Activated CD8-positive, alpha-beta memory T cell treated with anti-CD3 and anti-CD28 coated beads for 4 hours (primary cell): ENCODE measurements around the gene GRIP1.
"Not testable (repeated sequence)": the region's sequence is repeated elsewhere in the genome, so short reads cannot be mapped to it uniquely, and the experiment has no call there.

Experiments
- DNase-seq, 2 donors: peaks; one replicate each; pipeline ENCODE4 v3.0.0-alpha.2; 2020; ENCODE audit warnings: low read depth in 2 of 2

GRIP1 gene

DNA sequence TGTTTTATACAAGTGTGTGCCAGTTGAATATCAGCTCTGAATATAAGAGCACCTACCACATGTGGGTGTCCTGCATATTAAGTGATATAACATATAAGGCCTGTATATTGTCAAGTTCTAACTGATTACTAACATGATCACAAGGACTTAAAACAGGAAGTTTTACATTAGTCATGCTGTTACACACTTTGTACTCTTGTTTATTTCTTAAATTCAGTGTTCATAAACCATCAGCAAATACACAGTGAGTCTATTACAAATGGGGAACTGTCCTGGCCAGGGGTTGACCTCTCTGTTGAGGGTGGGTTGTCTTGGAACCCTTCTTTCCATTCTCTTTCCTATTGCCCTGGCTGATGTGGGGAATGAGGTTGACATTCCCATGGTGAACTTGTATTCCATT is 357.4 kb downstream of the GRIP1 start:
- DNase-seq, result no peak

DNA sequence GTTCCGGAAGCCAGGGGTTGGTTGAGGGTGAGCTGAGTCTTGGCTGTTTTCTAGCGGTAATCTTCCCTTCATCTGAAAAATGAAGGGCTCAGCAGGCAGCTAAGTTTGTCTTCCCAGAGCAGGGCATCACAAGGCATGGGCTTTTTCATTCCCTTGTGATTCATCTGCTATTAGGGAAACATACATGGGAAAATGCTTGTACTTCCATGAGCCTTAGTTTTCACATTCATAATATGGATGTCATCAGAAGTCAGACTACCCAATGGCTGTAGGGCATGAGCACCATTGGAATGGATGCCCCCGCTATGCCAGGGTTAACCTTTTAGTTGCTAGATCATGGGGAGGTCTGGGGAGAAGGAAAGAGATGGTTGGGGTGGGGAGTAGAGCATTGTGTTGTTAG is 357.9 kb downstream of the GRIP1 start:
- no peak for DNase-seq

DNA sequence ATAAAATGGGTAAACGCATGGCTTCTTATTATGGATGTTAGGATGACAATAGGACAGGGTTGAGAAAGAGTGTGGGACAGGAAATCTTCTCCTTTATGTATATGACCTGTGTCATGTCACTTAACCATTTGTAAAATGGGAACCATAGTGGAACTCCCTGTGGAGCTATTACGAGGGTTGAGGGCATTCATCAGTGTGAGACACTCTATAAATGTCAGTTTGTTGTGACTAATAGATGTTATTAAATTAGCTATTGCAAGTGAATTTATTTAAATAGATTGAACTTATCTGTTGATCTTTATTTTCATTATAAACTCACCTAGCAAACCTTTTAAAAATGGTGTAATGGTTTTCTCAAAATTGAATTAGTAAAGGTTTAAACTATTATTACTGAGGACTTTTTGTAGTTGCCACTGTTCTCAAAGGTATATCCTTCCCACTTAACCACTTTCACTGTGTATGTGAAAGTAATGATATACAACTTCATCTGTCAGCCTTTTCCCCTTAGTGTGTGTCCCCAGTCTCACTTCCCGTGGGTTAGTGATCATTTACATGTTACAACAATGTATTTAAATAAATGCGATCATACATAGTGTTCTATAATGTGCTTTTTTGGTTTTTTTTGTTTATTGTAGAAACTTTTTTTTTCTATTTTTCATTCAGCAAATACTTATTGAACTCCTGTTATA is 359.5 kb downstream of the GRIP1 start:
- DNase-seq, result no peak

DNA sequence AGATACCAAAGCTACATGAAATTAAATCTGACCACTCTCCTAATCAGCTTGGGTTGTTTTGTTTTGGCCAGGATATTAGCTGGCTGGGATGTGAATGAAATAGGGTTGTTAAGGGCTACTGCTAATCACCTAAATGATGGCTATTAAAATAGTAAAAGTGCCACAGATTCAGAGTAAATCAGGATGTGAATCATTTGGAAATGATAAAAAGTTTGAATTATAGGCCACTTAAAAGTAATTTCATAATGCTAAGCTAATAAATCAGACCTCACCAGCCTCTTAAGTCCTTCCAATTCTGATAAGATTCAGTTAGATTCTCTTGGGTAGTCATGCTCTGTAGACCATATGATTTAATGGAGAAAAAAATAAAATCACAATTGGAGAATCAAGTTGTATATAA is 364.6 kb downstream of the GRIP1 start:
- no peak for DNase-seq

DNA sequence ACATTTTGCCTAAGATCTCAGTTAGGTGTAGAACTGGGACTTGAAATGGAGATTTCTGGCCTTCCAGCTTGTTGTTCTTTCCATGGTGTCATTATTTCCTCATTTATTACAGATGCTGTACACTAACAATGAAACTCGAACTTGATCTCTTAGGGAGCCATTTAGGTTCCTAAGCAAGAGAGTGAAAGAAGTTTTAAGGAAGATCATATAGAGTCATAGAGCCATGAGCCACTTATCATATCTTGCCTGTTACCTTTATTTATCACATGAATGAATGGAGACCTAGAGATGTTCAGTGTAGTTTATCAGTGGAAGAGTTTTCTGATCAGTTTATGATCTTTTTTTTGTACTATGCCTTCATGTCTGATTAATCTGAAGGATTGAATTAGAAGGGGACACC is 366.7 kb downstream of the GRIP1 start:
- DNase-seq, result no peak

DNA sequence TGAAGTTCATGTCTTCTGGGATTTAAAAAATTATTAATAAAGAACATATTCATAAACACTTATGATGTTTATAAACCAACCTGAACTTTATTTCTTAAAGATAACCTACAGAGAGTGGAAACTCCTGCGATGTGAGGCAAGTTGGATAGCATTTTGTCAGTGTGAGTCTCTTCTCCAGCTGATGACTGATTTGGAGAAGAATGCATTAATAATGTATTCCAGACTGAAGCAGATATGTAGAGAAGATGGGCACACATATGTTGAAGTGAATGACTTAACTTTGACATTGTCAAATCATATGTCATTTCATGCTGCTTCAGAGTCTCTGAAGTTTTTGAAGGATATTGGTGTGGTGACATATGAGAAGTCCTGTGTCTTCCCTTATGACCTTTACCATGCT is 369.3 kb downstream of the GRIP1 start:
- DNase-seq, result no peak

DNA sequence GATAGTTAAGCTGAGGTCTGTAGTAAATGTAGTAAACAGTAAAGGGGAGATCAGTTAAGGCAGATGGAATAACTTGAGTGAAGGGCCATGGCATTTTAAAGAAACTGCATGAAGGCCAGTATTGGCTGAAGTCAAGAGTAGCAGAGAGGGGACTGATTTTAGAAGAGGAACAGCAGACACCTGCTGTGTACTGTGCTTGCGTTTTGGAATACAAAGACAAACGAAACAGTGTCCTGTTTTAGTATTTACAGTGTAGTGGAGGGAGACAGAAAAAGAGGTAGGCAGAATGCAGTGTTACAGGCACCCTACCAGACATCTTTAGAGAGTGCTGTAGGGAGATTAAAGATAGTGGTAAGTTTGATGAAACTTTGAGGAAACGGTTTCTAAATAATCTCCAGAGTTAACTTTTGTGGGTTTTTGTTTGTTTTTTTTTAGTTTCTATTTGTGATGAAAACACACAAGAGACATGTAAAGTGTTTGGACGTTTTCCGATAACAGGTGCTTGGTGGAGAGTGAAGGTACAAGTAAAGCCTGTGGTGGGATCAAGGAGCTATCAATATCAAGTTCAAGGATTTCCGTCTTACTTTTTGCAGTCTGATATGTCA is 374.5 kb downstream of the GRIP1 start:
- no peak for DNase-seq

DNA sequence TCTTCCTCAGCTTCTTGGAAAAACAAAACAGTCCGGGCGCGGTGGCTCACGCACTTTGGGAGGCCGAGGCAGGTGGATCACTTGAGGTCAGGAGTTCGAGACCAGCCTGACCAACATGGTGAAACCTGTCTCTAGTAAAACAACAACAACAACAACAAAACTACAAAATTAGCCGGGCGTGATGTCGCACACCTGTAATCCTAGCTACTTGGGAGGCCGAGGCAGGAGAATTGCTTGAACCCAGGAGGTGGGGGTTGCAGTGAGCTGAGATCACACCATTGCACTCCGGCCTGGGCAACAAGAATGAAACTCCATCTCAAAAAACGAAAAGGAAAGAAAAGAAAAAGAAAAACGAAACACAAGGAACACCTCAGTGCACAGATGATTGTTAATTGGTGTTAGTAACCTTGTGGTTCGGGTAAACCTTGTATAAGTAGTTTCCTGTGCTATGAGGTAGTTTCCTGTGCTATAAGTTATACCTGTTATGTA is 375.5 kb downstream of the GRIP1 start:
- not testable (repeated sequence) for DNase-seq

DNA sequence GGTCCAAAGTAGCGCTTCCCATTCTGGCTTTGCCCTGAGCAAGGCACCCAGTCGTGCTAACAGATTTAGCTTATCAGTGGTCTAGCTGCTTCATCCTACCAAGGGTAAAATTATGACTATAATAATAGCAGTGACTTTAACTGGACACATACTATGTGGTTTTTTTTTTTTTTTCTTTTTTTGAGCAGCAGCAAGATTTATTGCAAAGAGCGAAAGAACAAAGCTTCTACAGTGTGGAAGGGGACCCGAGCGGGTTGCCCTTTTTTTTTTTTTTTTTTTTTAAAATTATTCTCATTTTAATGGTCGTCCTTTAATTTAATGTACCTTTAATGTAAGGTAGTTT is 376.1 kb downstream of the GRIP1 start:
- no peak for DNase-seq

DNA sequence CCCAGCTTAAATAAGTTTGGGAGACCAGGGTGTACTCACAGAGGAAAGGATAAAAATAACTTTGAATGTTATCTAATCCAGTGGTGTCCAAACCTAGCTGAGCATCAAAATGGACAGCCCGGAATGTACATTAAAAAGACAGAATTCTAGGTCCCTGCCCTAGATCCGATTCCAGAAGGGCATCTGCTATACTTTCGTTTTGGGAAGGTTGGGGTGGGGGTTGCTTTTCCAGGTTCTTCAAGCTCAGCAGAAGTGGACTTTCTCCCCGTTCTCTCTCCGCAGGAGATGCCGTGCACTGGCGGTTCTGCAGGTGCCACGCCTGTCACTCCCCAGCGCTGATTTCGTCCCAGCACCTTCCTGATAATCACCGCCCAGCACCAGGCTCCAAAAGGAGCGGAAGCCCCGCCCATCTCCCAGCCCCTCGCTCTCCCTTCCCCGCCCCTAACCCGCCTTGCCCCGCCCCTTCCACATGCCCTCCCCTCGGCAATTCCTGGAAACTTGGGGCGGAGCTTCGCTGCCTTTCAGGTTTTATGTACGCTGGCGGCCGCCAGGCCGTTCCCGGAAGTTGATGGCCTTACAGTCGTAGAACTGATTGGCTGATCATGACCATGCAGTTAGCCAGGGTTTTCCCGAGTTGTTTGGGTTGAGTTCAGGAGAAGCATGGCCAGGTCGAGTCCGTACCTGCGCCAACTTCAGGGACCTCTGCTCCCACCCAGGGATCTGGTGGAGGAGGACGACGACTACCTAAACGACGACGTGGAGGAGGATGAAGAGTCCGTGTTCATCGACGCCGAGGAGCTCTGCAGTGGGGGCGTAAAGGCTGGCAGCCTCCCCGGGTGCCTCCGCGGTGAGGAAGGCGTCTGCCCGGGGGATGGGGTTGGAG is 376.7 kb downstream of the GRIP1 start, which contains the start of gene HELB:
Gene HELB (plus strand): TSS at position 550 of the 883 bp plus-strand sequence. CDS start 111 bp downstream, at position 661.
- DNase-seq, result peak; percentile 95 to 96

DNA sequence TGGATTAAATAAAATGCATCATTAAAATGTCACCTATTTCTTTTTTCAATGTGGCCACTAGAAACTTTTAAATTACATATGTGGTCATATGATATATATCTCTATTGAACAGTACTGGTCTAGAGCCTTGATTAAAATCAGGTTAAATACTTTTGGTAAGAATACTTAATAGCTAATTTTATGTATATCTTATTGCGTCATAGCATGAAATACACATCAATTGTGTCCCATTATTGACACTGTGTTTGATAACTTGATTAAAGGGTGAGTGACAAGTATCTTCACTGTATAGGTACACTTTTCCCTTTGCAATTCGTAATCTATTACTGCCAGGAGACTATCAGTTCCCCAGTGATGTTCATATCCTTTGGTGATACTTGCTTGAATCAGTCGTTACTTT is 381.0 kb downstream of the GRIP1 start:
- DNase-seq, result no peak
